Fibroblast of skin of scalp (primary cell): ENCODE data around the gene NXPH1. TPM values are rescaled to one million over a fixed set of nuclear protein-coding genes. Genes with fewer than 3 reads are reported as not detected.

Experiments used
- DNase-seq: peaks from one replicate; pipeline ENCODE4 v3.0.0-alpha.2; 2013
- polyA plus RNA-seq, 2 experiments: library from polyadenylated mRNA; unstranded; fragments of 120-200 nt; gene quantifications; one replicate each; pipeline ENCODE4 v1.2.1, GENCODE V29; 2013; ENCODE audit not compliant: insufficient read length in 2 of 2

The NXPH1 gene
- polyA plus RNA-seq (2013, experiment 1 of 2; ENCODE audit: insufficient read length): not detected
- polyA plus RNA-seq (2013, experiment 2 of 2; ENCODE audit: insufficient read length): 0.18 TPM

DNA sequence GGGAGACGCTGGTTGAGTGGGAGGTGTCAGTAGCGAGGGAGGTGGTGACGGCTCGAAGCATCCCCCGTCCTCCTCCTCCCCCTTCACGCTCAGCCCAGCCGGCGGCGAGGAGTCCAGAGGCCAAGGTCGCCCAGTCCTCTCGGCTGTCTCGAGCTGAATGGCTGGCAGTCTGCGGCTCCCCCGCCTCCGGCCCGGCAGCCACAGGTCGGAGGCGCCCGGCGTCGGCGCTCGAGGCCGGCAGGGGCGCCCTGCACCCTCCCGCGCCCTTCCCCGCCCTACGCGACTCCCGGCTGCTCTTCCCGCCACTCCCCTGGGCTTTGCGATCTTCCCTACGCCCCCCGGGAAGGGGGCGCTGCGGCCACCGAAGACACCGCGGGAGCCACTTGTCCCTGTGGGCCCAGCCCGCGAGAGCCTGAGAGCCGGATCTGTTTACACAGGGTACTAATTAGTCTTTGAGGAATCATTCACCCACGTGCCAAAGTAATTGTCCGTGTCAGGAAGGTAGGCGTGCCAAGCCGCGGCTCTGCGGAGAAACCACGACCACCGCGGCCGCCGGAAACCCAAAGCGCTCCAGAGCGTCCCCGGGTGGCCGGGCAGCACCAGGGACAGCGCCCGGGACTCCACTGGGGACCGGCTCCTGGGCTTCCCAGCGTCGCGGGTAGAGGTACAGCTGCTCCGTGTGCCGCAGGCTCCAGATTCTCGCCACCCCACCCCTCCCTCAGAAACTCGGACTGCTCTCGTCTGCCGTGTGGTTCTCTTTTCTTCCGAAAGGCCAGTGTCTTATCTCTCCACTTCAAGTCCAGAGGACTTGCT lies at the start of gene NXPH1:
TSS of gene NXPH1 (plus strand) at position 133 of the 813 bp plus-strand sequence.
- peak; percentile 2 for DNase-seq

DNA sequence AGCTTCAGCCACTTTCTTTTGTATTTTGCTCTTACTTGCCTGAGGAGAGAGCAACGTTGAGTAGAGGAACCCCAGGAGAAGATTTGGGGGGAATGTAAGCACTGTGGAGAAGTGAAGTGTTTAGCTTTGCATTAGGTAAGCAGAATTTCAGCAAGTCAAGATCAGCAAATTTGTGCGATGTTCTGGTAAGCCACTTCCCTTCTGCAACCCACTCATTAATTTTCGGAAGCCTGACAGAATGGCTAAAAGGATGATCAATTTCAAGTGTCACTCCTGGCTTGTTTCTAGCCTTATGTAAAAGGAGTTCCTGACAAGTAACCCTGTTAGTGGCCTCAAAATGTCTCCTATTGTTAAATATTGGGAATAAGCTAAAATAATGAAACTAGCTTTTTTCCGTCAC lies 48.5 kb upstream of the NXPH1 start:
- DNase-seq: no peak

DNA sequence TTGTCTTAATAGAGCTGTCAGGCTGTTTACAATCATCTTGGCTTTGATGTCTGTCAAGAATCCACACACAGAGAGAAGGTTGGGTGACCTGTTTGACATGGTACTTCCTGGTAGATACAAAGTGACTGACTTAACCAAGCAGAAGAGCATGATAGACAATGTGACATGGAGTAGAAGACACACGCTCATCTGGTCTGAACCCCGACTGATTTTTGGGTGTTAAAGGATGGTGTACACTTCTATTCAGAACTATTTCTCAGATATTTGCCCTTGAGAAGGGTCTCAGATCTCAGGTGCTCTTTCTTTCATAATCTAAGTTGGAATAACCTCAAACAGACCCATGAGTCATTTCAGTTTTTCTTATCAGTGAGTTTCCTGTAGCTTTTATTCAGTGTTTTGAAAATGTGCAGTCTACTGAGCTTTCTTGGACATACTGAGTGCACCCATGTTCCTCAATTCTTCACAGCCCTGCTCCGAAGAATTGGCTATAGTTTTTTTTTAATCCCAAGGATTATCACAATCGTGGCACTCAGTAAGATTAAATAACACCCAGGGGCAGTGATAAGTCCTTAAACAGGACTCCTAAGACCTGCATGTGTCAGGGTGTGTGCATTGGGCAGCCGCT lies 46.4 kb upstream of the NXPH1 start:
- DNase-seq: no peak

DNA sequence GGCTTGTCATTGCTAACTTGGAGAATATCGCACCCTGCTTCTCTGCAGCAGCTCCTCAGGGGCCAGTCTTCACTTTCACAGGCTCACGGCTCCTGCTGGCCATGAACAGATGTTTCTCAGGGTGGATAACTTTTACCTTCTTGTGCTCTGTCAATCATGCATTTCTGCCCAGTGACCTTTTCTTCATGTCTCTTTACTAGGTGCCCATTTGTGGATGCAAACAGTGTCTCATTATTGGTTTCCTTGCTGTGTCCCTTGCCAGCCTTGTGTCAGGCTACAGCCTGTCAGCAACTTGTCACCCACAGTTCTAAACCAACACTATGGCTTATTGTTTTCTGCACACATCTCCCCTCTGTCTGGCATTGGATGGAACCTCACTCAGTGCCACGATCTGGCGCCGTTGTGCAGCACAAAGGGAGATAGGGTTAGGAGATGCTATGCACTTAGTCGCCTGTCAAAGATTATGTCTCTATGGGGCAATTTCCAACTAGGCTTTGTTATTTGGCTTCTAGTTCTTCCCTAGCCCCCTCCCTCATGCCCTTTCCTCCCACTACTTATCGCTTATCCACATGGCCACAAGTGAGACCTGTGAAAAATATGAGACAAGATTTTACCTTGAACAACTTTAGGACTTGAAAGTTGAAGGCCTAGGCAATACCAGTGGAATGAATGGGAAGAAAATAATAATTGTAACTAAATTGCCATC lies 45.7 kb upstream of the NXPH1 start:
- DNase-seq: no peak

DNA sequence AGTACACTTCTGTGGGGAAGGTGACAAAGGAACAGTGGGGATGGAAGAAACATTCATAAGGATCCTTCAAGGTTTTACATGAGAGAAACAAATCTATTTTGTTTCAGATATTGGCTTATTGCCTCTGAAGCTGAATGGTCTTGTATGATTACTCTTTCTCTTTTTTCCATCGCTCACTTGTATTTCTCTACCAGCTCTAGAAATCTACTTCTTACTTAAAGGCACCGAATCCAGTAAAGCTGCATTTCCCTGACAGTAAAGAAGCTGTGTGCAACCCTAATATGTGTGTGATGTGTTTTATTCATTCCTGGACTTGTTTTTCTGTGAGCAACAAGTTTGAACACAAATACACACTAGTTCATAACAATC lies 45.2 kb upstream of the NXPH1 start:
- DNase-seq: no peak

DNA sequence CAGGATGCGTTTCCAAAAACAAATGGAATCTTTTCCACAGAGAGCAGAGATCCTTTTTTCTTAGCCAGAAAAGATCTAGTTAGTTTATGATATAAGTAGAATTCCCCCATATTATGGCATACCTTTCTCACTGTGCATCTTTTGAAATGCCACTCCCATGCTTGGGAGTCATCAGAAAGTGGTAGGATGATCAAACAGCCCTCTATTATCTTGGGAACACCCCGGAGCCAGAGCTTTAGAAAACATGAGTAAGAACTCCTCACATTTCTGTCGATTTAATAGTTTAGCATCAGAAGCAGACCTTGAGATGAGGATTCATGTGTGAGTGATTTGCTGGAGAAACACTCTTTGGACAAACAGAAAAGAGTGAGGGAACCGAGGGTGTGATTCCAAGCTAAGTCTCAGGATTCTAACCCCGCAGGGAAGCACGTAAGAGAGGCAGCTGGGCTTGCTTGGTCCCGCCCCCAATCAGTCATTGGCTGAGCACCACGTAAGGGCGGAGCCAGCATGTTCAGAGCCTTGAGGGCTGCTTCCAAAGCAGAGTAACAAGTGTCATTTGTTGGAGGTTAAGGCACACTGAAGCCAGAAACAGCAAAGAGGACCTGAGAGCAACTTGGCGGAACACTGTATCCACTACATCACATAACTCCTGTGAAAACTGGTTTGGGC lies 43.7 kb upstream of the NXPH1 start:
- DNase-seq: no peak

DNA sequence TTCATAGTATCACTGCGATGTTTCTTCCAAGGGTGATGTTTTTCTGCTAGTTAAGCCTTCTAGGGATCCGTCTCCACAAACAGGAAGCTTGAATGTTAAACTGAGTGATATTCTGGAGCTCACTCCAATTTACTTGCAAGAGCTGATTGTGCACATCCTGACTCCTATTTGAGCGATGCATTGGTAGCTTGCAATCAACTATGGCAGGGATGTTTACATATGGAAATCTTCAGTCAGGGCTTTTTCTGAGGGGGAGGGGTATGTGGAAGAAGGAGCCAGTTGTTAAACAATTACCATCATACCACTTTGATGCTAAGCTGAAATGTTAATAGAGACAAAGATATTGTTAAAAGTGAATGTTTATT lies 43.2 kb upstream of the NXPH1 start:
- DNase-seq: no peak

DNA sequence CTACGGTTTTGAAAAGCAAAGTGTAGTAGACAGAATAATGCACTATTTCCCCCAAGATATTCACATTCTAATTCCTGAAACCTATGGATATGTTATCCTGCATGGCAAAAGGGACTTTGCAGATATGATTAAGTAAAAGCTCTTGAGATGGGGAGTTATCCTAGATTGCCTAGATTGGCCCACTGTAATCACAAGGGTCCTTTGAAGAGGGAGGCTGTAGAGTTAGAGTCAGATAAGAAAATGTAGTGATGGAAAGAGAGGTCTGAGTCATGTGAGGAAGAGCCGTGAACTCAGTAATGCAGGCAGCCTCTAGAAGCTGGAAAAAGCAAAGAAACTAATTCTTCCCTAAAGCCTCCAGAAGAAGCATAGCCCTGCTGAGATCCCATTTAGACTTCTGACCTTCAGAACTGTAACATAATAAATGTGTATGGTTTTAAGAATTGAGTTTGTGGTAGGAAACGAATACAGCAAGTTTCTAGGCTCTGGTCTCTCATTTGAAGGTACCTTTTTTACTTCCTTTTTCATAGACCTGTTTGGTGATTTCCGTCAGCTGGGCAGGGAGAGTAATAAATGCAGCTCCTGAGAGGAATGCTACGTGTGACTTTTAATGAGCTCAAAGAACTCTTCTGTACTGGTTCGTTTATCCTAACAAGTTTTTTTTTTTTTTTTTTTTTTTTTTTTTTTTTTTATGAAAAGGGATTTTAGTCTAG lies 41.9 kb upstream of the NXPH1 start:
- no peak for DNase-seq

DNA sequence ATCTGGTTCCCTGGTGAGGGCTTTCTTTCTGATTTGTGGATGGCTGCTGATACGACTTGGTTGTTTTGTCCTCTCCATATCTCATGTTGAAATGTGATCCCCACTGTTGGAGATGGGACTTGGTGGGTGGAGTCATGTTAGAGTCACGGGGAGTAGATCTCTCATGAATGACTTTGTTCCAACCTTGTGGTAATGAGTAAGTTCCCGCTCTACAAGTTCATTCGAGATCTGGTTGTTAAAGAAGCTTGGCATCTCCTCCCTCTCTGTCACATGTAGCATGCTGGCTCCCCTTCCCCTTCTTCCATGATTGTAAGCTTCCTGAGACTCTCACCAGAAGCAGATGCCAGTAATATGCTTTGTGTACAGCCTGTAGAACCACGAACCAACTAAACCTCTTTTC lies 37.1 kb upstream of the NXPH1 start:
- DNase-seq: no peak

DNA sequence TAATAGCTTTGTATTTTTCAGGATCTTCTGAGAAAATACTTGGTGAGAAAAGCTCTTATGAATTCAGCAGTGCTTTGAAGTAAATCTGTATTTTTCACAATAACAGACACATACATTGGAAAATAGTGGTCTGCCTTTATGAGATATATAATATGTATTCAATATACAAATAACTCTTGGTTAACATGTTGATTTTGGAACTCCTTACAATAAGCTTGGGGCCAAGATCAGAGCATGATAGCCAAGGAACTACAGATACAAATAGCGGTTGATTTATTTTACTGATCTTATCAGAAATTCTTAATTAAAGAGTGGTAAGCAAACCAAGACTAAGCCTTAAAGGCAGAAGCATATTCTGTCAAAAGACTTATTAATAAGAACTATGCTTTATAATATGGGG lies 24.5 kb upstream of the NXPH1 start:
- no peak for DNase-seq

DNA sequence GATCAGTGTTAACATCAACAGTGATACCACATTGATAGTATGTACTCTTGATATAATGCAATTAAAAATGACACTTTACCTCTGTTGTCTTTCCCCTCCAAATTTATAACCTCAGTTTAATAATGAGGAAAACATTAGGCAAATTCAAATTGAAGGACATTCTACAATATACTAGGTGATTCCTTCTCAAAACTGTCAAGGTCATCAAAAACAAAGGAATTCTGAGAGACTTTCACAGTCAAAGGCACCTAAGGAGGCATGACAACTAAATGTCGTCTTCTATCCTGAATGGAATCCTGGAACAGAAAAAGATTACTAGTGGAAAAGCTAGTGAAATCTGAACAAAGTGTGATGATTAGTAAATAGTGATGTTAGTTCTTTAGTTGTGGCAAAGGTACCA lies 22.3 kb upstream of the NXPH1 start:
- DNase-seq: no peak

DNA sequence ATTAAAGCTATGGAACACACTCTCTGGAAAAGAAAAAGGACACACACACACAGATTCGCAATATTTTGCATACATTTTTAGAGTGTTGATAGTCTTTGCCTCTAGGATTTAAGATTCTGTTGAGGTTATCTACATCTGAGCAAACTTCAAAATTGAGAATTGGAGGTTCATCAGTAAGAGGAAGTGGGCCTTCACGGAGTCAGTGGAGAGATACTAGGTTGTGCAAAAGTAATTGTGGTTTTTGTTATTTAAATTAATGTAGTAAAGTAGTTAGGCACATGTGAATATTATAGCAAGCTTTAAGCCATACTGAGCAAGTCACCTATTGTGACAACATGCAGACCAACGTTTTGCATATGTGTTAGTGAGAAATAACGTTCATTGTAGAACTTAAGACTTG lies 19.8 kb upstream of the NXPH1 start:
- no peak for DNase-seq

DNA sequence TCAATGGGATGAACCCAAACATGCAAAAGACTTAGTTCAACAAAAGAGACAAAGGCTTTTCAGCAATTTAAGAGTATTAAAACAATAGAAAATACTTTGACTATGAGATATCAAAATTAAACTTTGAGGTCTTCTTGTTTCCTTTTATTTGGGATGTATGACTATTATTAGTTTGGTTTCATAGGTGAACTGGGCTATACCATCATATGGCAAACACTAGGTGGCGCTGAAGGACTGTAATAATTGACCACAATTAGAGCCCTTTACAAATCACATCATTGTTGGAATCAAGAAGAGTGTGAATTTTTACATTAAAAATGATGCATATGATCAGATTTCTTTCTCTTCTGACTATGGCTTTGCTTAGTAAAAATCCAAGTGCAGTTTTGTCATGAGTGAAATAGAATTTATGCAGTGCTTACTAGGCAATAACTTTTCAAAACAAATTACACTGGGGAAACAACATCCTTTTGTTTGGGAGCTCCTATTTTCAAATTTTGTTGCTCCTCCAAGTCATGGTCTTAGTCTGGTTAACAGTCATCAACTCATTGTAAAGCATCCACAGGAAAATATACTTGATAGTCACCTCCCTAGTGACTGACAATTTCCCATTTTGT lies 14.7 kb upstream of the NXPH1 start:
- DNase-seq: peak; percentile 55

DNA sequence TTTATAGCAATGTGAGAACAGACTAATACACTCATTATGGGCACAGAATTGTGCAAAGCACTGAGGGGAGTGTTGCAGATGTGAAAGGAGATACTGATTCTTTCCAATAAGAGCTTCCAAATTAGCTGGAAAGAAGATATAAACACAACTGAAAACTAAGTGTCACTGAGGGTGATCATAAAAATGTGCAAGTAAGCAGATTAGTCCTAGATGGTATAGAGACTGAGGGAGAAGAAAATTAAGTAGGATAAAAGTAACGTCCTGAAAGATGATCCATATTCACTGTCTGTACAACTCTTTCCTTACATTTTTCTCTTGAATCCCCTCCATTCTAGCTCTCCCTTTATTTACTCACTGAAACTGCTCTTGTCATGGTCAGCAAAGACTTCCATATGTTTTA lies 11.2 kb upstream of the NXPH1 start:
- DNase-seq: no peak

DNA sequence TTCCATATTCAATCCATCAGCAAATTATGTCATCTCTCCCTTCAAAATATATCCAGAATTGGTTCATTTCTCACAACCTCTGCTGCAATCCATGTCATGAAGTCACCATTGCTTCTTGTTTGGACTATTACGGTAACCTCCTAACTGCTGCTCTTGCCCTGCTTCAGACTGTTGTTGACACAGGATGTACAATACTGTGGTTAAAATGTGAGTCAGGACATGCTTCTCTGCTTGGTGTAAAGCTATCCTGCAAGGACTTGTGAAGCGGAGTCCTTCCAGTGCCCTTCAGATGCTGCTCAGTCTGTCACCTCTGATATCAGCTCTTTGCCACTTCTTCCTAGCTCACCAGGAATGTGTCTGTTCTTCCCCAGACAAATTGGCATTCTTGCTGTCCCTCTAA lies 10.4 kb upstream of the NXPH1 start:
- no peak for DNase-seq

DNA sequence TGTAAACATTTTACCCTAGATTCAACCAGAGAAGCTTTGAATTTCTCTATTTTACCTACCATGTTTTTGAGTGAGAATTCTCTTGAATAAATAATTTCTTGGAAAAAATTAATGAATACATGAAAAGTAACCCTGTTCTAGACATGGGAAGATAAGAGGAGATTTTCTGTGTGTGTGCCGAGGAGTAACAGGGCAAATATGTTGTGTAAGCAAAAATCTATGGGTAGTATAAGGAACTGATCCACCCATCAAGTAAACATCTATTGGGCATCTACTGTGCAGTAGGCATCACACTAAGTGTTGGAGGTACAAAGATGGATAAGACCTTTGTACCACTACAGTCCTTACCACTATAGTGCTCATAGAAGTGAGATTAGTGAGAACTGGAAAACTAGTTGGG lies 8.2 kb upstream of the NXPH1 start:
- no peak for DNase-seq

DNA sequence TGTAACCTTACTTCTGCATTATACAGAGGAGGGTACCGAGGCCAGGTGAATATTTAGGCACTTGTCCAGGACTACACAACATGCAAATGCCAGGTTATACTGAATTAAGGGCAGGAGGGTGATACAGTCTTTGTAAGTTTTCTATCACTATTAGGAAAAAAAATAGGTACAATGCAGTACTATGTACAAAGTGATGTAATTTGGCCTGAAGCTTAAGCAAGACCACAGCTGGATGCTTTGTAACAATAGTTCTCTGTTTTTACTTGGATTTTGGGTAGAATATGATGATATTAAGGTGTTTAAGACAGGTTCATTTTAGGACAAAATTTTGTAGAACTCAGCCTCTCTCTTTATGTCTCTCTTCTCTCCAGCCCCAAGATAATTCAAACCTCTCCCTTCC lies 2.8 kb upstream of the NXPH1 start:
- DNase-seq: no peak

DNA sequence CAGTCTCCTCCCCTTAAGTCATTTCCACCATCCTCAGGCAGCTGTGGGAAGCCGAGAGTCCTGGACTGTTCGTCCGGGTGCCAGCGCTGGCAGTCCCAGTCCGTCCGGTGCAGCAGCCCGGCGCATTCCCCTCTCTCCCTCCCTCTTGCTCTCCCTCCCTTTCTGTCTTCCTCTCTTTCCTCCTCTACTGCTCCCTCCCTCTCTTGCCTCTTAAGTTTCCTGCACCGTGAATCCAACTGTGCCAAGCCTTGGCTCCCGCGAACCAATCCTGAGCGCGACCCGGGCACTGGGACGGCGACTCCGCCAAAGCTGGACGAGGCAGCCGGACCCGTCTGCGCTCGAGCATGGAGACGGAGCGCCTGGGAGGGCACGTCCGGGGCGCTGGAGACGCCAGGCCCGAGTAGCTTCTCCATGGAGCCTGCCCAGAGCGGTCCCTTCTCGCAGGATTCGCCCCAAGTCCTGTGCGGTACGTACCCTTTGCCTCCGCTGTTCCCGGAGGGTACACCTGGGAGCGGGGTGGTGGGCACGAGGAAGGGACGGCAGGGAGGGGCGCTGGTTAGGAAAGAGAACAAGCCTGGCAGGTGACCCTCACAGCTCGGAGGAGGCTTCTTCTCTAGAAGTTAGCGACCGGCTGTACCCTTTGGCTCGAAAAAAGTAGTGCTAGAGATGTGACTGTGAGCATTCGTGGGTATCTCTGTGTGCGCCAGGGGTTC lies 1.0 kb downstream of the NXPH1 start:
- DNase-seq: no peak

DNA sequence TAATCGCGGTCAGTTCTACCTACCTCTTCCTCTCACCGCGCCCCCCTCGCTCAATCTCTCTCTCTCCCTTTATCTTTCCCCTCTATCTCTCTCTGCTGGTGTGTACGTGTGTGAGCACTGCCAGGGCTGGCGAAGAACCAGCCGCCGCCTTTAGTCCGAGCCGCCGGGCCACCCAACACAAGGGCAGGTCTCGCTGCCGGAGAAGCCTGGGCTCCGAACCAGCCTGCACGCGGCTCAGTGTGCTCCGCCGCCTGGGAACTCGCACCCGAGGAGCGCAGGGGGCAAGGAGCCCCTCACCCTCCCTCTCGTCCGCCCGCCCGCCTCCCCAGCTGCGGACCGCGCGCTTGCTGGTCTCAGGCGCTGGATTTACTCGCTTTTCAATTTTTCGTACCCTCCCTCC lies 1.7 kb downstream of the NXPH1 start:
- no peak for DNase-seq

DNA sequence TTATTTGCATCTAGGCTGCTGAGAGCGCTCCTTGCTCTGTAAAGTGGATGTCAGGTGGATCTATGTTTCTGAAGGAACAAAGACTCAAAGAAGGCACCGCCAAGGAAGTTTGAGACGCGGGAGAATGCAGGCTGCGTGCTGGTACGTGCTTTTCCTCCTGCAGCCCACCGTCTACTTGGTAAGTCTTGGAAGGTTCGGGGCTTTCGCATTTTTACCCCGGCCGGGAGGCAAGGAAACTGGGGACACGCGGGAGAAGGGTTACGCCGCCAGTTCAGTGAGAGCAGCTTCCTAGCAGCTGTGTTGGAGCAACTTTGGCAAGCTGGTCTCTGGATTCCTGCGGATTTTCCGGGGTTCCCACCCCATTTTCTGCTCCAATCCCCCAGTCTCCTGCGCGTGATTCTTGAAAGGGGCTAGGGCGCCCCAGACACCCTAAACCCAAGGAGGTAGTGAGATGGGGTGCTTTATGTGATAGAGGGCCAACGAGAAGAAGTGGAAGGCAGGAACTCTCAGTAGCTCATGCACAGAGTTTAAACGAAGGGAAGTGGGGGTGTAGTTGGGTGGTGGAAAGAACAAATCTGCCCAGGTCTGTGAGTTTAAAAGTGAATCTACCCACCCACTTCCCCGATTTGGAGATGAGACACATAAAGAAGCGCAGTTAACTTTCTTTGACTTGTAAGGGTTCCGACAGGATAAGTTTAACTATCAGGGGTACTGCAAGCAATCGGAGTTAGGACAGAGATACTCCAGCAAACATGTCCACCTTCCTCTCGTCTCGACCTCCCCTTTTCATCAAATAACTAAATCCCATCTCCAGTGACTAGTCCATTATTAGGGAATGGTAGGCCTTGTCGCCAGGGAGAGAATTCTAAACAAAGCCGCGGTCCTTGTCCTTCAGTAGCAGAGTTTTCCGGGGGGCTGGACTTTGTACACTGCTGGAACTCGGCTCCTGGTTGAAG lies 2.5 kb downstream of the NXPH1 start:
- no peak for DNase-seq
